ENCODE data around the gene PARP6.

DNA sequence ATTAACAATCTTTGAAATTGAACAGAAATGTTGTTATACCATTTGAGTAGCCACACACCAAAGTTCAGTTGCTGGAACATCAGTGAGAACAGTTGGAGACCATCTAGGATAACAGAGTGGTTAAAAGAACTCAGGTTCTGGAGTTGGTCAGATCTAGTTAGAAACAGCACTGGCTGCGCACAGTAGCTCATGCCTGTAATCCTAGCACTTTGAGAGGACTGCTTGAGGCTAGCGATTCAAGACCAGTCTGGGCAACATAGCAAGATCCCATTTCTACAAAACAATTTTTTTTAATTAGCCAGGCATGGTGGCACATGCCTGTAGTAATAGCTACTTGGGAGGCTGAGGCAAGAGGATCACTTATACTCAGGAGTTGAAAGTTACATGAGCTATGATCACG, 33.8 kb downstream of the PARP6 start:
- TF ChIP-seq, protein P1, sequence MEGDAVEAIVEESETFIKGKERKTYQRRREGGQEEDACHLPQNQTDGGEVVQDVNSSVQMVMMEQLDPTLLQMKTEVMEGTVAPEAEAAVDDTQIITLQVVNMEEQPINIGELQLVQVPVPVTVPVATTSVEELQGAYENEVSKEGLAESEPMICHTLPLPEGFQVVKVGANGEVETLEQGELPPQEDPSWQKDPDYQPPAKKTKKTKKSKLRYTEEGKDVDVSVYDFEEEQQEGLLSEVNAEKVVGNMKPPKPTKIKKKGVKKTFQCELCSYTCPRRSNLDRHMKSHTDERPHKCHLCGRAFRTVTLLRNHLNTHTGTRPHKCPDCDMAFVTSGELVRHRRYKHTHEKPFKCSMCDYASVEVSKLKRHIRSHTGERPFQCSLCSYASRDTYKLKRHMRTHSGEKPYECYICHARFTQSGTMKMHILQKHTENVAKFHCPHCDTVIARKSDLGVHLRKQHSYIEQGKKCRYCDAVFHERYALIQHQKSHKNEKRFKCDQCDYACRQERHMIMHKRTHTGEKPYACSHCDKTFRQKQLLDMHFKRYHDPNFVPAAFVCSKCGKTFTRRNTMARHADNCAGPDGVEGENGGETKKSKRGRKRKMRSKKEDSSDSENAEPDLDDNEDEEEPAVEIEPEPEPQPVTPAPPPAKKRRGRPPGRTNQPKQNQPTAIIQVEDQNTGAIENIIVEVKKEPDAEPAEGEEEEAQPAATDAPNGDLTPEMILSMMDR (IDR thresholded peaks at IDR 0.05): no peak
- no peak for TF ChIP-seq POLR2AphosphoS5 (IDR thresholded peaks at IDR 0.05)

Data from prostate gland (tissue), 2 donors.